K562 (cell line): ENCODE results near the gene KRT76. TPM values are rescaled to one million over a fixed set of nuclear protein-coding genes. Genes with fewer than 3 reads are reported as not detected.
A peak's percentile ranks its signal among the peaks of the same experiment; 100 is the strongest.

Experiments used
- ATAC-seq: fragments of 200-7000 bp; cut with Tn5 transposase; 3 replicates; pipeline ENCODE4 v1.9.1; 2020; ENCODE audit warnings: moderate library complexity
- BruUV-seq: library from RNA; stranded (reverse); fragments of 400-500 nt; replicated peaks from 2 replicates; lab custom pipeline; 2021; lab: Mats Ljungman, UMichigan
- CTCF ChIA-PET: fragments of 300-600 bp; formaldehyde crosslinking; extraction: SDS; loops from one replicate; lab custom pipeline; 2021; ENCODE audit warnings: low intra/inter-chr PET ratio; lab: Yijun Ruan, JAX
- POLR2A ChIA-PET: fragments of 300-600, 350-650 bp; sonication (Branson Sonifier 250); formaldehyde crosslinking; extraction: SDS; loops from one replicate; lab custom pipeline; 2021; ENCODE audit warnings: antibody characterized with exemption, inconsistent platforms; lab: Yijun Ruan, JAX
- DNase-seq, 4 experiments: peaks; one replicate each; pipeline versions ENCODE4 v3.0.0 to v3.0.0-alpha.2; 2011 to 2018; ENCODE audit warnings: low spot score in 3 of 4, mixed read lengths in 3 of 4; ENCODE audit errors: extremely low read depth in 1 of 4
- FAIRE-seq: peaks from 2 replicates; lab custom pipeline; 2011; peaks lifted over from hg19 to GRCh38; lab: Jason Lieb, UNC
- H2AFZ ChIP-seq: 2 replicates; pipeline ENCODE4 v1.6.0; 2011; ENCODE audit warnings: low read depth, low read length, control low read depth, inconsistent platforms
- H3K27ac ChIP-seq: fragments of 200-600 bp; 3 replicates; pipeline ENCODE4 v1.8.0; 2011; ENCODE audit warnings: low read depth, mild to moderate bottlenecking, control low read depth, inconsistent platforms, low read length, moderate library complexity, mixed read lengths; ENCODE audit errors: extremely low read depth
- H3K27me3 ChIP-seq, 2 experiments: fragments of 300-600 bp in 1 of 2; 2 replicates in 1 of 2; 3 replicates in 1 of 2; pipeline versions ENCODE4 v1.6.0 to v1.8.0; 2011; ENCODE audit warnings: inconsistent platforms in 2 of 2, low read length in 2 of 2, mild to moderate bottlenecking in 1 of 2, mixed read lengths in 1 of 2, moderate library complexity in 1 of 2; ENCODE audit not compliant: control insufficient read depth in 2 of 2, insufficient read depth in 2 of 2
- H3K36me3 ChIP-seq: fragments of 300-600 bp; 3 replicates; pipeline ENCODE4 v1.8.0; 2011; ENCODE audit warnings: mild to moderate bottlenecking, low read length, inconsistent platforms; ENCODE audit not compliant: control insufficient read depth, insufficient read depth
- H3K4me1 ChIP-seq, 2 experiments: fragments of 200-600 bp in 1 of 2; replicated peaks in 1 of 2; 2 replicates in 1 of 2; 3 replicates in 1 of 2; pipeline versions ENCODE4 v1.5.1 to v1.8.0; 2011; ENCODE audit warnings: inconsistent platforms in 2 of 2, low read length in 2 of 2, mild to moderate bottlenecking in 1 of 2, mixed read lengths in 1 of 2, moderate library complexity in 1 of 2; ENCODE audit not compliant: control insufficient read depth in 2 of 2, insufficient read depth in 2 of 2
- H3K4me2 ChIP-seq: 2 replicates; pipeline ENCODE4 v1.6.1; 2011; ENCODE audit warnings: low read length, control low read depth, inconsistent platforms, mixed read lengths; ENCODE audit not compliant: insufficient read depth
- H3K4me3 ChIP-seq: fragments of 200-600 bp; sonication (generic), shearing (Covaris generic); 2 replicates; pipeline ENCODE4 v1.5.1; 2016; ENCODE audit warnings: control low read depth, inconsistent platforms
- H3K79me2 ChIP-seq: fragments of 200-600 bp; 3 replicates; pipeline ENCODE4 v1.8.0; 2011; ENCODE audit warnings: low read length, inconsistent platforms; ENCODE audit not compliant: control insufficient read depth, insufficient read depth
- H3K9ac ChIP-seq, 2 experiments: 2 replicates each; pipeline versions ENCODE4 v1.6.0 to v1.6.1; 2011; ENCODE audit warnings: low read depth in 2 of 2, low read length in 2 of 2, control low read depth in 1 of 2, inconsistent platforms in 1 of 2, mild to moderate bottlenecking in 1 of 2, mixed read lengths in 1 of 2; ENCODE audit not compliant: insufficient read depth in 1 of 2
- H3K9me1 ChIP-seq: one replicate; pipeline ENCODE4 v1.6.0; 2011; ENCODE audit warnings: inconsistent platforms, mild to moderate bottlenecking, low read length, moderate library complexity; ENCODE audit not compliant: control insufficient read depth, insufficient read depth
- H3K9me3 ChIP-seq: replicated peaks from 2 replicates; pipeline ENCODE4 v1.5.1; 2011; ENCODE audit warnings: low read depth, low read length, inconsistent platforms; ENCODE audit not compliant: control insufficient read depth, insufficient read depth
- H4K20me1 ChIP-seq: replicated peaks from 2 replicates; pipeline ENCODE4 v1.6.1; 2011; ENCODE audit warnings: low read length, inconsistent platforms, mixed read lengths; ENCODE audit not compliant: control insufficient read depth, insufficient read depth
- UBTF ChIP-seq, 2 experiments: IDR thresholded peaks; 2 replicates each; pipeline ENCODE4 v1.6.1; 2012; ENCODE audit warnings: improper control_type of control experiment in 2 of 2, low read depth in 2 of 2, low read length in 2 of 2, borderline replicate concordance in 1 of 2
- ZBTB17 ChIP-seq: fragments of 450-650 bp; formaldehyde crosslinking; IDR thresholded peaks from 2 replicates; pipeline ENCODE4 v1.4.0; 2020; ENCODE audit warnings: mild to moderate bottlenecking
- WGBS: fragments of 100-300 bp; shearing (Covaris generic); methylation state at CpG from one replicate; pipeline ENCODE4 v1.1.6; 2016; ENCODE audit warnings: low coverage, mixed read lengths; ENCODE audit not compliant: insufficient coverage; ENCODE audit errors: missing lambda C conversion rate; 5-methylcytosine and 5-hydroxymethylcytosine counted together
- in situ Hi-C: fragments of 300-500 bp; cut with MboI; formaldehyde crosslinking; loops from 4 replicates; pipeline ENCODE4 v1.15.0; 2018; ENCODE audit warnings: inconsistent platforms, mixed read lengths
- intact Hi-C: fragments of 100-400 bp; cut with micrococcal nuclease; formaldehyde crosslinking; loops from 2 replicates; pipeline ENCODE4 v1.14.2; 2022
- polyA plus RNA-seq, 8 experiments: library from polyadenylated mRNA; depleted of rRNA in 4 of 8; stranded (reverse) in 5 of 8; unstranded in 3 of 8; fragments of >200 nt; fragmentation: Nextera tagmentation in 2 of 8; fragmentation: Illumina TruSeq in 1 of 8; extraction: Ambion mirVana in 2 of 8; extraction: Trizol in 1 of 8; gene quantifications; 2 replicates each; pipeline versions ENCODE4 v1.2.1 to v1.2.3, GENCODE V29; 2011 to 2014; ENCODE audit warnings: inconsistent platforms in 1 of 8, missing spikeins in 1 of 8
- total RNA-seq, 7 experiments: library from RNA; depleted of rRNA in 6 of 7; stranded (reverse); fragments of >200 nt in 6 of 7; fragmentation: Illumina TruSeq in 2 of 7; extraction: Trizol in 2 of 7; gene quantifications; 2 replicates each; pipeline versions ENCODE4 v1.2.1 to v1.2.3, GENCODE V29; 2011 to 2021; ENCODE audit warnings: low replicate concordance in 1 of 7
- TF ChIP-seq, protein P1 (sequence below): fragments of 450-650 bp; conservative IDR thresholded peaks from 2 replicates; pipeline ENCODE4 v1.6.1; 2016; ENCODE audit warnings: missing genetic modification characterization, low read depth, mild to moderate bottlenecking, missing compliant biosample characterization, moderate library complexity
- TF ChIP-seq, protein P2 (sequence below), 3 experiments: fragments of 200-800 bp in 1 of 3; sonication (Bioruptor generic) in 1 of 3; sonication (generic) in 1 of 3; formaldehyde crosslinking in 1 of 3; IDR thresholded peaks; 2 replicates each; pipeline versions ENCODE4 v1.6.1 to v1.8.0; 2016 to 2022; ENCODE audit warnings: mild to moderate bottlenecking in 2 of 3, missing compliant biosample characterization in 2 of 3, missing genetic modification characterization in 2 of 3, missing genetic modification reagents in 1 of 3
- TF ChIP-seq, protein P3 (sequence below): fragments of 450-650 bp; IDR thresholded peaks from 2 replicates; pipeline ENCODE4 v1.6.1; 2018; ENCODE audit not compliant: partially characterized antibody

Gene KRT76
- total and polyA plus RNA-seq, 9 of the 15 experiments (the other 6 are each of a cell fraction or from before 2014, with no cell fraction given): not detected

- no peak overlapping the region for H2AFZ ChIP-seq
- DNase-seq (no peak), FAIRE-seq (no peak), ATAC-seq (no peak)
- intact Hi-C loops (no loop called here), in situ Hi-C loops (no loop called here)
- no peaks in the 10 kb centered on the region for H3K36me3 ChIP-seq
- no TSS peak for BruUV-seq
- peaks cover 11 to 22% of the 10 kb centered on the region in 2 experiments; a peak in 4 of 5 replicates for H3K4me1 ChIP-seq
- no peaks in the 10 kb centered on the region for H3K9me3 ChIP-seq
- H4K20me1 ChIP-seq: peaks cover 4% of the 10 kb centered on the region; the same call in 1 of the 2 replicates
- no peak overlapping the region for H3K4me2 ChIP-seq
- H3K9ac ChIP-seq: no peak overlapping the region
- no peaks in the 10 kb centered on the region for H3K79me2 ChIP-seq
- 7% methylated on average over 3 of the region's 3 CpGs for WGBS
- H3K4me3 ChIP-seq: no peak overlapping the region
- ChIA-PET CTCF (no interaction called here), POLR2A (interaction anchor here (0.6 kb wide), 1 partner anchor 620 kb away, joined by 3 read pairs; no protein-coding TSS in a partner anchor)
- H3K27me3 ChIP-seq: peaks cover 6 to 18% of the 10 kb centered on the region in 2 experiments; a peak in 4 of 5 replicates
- H3K27ac ChIP-seq: no peak overlapping the region
- TF ChIP-seq, protein P1, sequence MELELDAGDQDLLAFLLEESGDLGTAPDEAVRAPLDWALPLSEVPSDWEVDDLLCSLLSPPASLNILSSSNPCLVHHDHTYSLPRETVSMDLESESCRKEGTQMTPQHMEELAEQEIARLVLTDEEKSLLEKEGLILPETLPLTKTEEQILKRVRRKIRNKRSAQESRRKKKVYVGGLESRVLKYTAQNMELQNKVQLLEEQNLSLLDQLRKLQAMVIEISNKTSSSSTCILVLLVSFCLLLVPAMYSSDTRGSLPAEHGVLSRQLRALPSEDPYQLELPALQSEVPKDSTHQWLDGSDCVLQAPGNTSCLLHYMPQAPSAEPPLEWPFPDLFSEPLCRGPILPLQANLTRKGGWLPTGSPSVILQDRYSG (tag): no peak
- TF ChIP-seq, protein P2, sequence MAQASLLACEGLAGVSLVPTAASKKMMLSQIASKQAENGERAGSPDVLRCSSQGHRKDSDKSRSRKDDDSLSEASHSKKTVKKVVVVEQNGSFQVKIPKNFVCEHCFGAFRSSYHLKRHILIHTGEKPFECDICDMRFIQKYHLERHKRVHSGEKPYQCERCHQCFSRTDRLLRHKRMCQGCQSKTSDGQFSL (CRISPR knock-in tag; IDR thresholded peaks at IDR 0.05): no peak
- TF ChIP-seq, protein P2 (tag; IDR thresholded peaks at IDR 0.05): no peak
- TF ChIP-seq ZBTB17 (CRISPR knock-in tag): no peak
- TF ChIP-seq, protein P3, sequence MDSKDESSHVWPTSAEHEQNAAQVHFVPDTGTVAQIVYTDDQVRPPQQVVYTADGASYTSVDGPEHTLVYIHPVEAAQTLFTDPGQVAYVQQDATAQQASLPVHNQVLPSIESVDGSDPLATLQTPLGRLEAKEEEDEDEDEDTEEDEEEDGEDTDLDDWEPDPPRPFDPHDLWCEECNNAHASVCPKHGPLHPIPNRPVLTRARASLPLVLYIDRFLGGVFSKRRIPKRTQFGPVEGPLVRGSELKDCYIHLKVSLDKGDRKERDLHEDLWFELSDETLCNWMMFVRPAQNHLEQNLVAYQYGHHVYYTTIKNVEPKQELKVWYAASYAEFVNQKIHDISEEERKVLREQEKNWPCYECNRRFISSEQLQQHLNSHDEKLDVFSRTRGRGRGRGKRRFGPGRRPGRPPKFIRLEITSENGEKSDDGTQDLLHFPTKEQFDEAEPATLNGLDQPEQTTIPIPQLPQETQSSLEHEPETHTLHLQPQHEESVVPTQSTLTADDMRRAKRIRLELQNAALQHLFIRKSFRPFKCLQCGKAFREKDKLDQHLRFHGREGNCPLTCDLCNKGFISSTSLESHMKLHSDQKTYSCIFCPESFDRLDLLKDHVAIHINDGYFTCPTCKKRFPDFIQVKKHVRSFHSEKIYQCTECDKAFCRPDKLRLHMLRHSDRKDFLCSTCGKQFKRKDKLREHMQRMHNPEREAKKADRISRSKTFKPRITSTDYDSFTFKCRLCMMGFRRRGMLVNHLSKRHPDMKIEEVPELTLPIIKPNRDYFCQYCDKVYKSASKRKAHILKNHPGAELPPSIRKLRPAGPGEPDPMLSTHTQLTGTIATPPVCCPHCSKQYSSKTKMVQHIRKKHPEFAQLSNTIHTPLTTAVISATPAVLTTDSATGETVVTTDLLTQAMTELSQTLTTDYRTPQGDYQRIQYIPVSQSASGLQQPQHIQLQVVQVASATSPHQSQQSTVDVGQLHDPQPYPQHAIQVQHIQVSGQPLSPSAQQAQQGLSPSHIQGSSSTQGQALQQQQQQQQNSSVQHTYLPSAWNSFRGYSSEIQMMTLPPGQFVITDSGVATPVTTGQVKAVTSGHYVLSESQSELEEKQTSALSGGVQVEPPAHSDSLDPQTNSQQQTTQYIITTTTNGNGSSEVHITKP: peak; percentile 84
- TF ChIP-seq UBTF (IDR thresholded peaks at IDR 0.05; ENCODE audit: borderline replicate concordance in 1 of 2, low read depth in 2 of 2, low read length in 2 of 2): no peak
- H3K9me1 ChIP-seq: no peaks in the 10 kb centered on the region
Observed at GRCh38 chr12:52801773-52802172, 24.6 kb upstream of the KRT76 start.
